ENCODE results near the gene NARF. TPM values are rescaled to one million over a fixed set of nuclear protein-coding genes. Genes with fewer than 3 reads are reported as not detected.

Gene NARF
- total RNA-seq, 1 donor from 2014 or later, result 64.4 TPM

DNA sequence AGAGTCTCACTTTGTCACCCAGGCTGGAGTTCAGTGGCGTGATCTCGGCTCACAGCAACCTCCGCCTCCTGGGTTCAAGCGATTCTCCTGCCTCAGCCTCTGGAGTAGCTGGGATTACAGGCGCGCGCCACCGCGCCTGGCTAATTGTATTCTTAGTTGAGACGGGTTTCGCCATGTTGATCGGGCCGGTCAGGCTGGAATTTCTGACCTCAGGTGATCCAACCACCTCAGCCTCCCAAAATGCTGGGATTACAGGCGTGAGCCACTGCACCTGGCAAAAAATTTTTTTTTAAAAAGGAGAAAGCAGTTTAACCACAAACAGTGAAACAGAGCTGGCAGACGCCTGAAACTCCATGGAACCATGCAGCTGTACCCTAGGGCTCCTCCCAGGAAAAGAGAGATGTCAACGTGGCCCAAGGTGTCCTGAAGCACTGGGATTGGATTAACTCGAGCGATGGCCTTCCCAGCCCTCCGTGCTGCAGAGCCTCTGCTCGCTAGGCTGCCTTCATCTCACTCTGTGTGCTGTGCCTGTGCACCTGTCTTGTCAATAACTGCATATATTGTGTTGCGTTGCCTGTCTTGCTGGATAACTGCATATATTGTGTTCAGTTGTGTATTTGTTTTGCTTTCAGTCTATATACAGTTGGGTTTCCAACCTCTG, 31.4 kb downstream of the NARF start:
- TF ChIP-seq, protein P1, sequence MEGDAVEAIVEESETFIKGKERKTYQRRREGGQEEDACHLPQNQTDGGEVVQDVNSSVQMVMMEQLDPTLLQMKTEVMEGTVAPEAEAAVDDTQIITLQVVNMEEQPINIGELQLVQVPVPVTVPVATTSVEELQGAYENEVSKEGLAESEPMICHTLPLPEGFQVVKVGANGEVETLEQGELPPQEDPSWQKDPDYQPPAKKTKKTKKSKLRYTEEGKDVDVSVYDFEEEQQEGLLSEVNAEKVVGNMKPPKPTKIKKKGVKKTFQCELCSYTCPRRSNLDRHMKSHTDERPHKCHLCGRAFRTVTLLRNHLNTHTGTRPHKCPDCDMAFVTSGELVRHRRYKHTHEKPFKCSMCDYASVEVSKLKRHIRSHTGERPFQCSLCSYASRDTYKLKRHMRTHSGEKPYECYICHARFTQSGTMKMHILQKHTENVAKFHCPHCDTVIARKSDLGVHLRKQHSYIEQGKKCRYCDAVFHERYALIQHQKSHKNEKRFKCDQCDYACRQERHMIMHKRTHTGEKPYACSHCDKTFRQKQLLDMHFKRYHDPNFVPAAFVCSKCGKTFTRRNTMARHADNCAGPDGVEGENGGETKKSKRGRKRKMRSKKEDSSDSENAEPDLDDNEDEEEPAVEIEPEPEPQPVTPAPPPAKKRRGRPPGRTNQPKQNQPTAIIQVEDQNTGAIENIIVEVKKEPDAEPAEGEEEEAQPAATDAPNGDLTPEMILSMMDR (conservative IDR thresholded peaks at IDR 0.05; ENCODE audit: low read depth, low read length), result no peak
- DNase-seq (ENCODE audit: low read depth), result no peak

DNA sequence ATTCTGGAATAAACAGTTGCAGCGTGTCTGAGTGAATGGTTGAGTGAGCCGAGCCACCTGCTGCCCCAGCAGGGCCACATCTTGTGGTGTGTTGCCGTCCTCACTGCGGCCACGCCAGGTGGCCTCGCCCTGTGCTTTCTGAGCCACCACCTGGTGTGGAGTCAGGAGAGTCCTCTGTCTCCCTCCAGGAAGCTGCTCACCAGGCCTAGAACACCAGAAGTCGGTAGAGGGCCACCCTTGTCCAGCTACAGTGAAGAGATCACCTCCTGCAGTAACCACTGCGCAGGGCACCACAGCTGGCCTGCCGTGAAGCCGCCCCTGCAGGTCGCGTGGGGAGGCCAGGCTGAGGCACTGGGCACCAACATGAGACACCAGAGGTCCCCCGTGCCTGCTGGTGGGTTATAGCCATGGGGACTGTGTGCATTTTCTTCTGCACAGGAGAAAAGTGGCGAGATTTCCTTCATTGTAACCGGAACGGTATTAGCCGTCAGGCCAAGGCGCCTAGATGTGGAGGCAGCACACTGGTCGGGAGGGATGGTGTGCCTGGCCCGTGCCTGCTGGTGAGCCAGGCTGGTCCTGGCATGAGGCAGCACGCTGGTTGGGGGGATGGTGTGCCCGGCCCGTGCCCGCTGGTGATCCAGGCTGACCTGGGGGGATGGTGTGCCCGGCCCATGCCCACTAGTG, 32.1 kb downstream of the NARF start:
- TF ChIP-seq, protein P1 (conservative IDR thresholded peaks at IDR 0.05; ENCODE audit: low read depth, low read length), result no peak
- H3K4me3 ChIP-seq (ENCODE audit: low read depth, low read length), result no peak overlapping the region
- DNase-seq (ENCODE audit: low read depth), result no peak

More for the DNA sequence above, 31.4 kb downstream of the NARF start:
- H3K4me3 ChIP-seq (ENCODE audit: low read depth, low read length), result no peak overlapping the region

DNA sequence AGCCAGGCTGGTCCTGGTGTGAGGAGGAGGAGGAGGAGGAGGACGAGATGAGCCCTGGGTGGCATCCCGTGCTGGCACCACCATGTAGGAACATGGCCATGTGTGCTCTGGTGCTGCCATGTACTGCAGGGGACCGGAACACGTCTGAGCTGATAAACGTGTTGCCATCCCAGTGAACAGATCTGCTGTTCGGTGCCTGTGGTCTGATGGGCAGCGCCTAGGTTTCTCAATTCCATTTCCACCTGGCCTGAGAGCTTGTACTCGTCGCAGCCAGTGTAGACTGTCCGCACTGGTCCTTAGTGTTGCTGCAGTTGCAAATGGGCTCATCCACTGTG, 32.6 kb downstream of the NARF start:
- no peak for DNase-seq (ENCODE audit: low read depth)
- TF ChIP-seq, protein P1 (conservative IDR thresholded peaks at IDR 0.05; ENCODE audit: low read depth, low read length), result no peak
- H3K4me3 ChIP-seq (ENCODE audit: low read depth, low read length), result no peak overlapping the region

DNA sequence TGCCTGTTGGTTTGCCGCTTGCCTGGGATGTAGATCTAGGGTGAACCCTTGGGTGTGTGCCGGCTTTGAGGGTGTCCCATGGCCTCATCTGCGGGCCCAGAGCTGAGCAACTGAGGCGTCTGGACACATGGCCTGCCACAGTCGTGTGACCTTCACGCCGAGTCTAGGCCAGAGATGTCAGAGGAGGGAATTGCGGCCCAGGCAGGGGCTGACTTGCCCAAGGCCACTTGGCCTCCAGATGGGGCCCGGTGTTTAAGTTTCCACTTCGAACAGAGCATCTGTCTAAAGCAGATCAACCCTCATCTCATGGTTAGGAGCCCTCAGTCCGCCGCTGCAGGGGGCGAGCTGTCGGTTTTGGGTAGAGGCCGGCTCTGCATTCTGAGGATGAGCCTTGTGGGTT, 33.0 kb downstream of the NARF start:
- no peak for DNase-seq (ENCODE audit: low read depth)
- TF ChIP-seq, protein P1 (conservative IDR thresholded peaks at IDR 0.05; ENCODE audit: low read depth, low read length), result no peak
- H3K4me3 ChIP-seq (ENCODE audit: low read depth, low read length), result no peak overlapping the region

GRCh38 chr17:82492643-82493225, 34.2 kb downstream of the NARF start:
- H3K4me3 ChIP-seq (ENCODE audit: low read depth, low read length), result no peak overlapping the region
- DNase-seq (ENCODE audit: low read depth), result no peak

DNA sequence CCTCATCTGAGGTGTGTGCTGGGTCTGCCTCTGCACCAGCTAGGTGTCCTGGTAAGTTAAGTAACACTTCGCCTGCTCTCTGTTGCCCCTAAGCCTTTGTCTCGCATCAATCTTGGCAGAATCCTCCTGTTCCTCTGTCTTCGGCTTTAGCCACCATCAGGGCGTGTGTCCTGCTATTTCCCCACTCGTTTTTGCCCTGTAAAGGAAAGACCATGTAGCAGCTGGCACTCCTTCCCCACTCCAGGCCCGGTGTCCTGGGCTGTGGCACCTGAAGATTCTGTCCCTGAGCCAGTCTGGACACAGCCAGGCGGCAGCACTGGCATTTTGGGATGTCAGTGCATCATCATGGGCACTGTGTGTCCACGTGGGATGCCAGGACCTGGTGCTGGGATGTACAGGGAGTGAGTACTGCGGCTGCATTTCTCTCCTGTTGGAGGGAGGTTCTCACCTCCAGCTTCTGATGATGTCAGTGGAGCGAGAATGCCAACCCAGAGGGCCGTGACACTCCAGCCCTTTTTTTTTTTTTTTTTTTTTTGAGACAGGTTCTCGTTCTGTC, 34.8 kb downstream of the NARF start:
- TF ChIP-seq, protein P1 (conservative IDR thresholded peaks at IDR 0.05; ENCODE audit: low read depth, low read length), result no peak
- no peak for DNase-seq (ENCODE audit: low read depth)
- no peak overlapping the region for H3K4me3 ChIP-seq (ENCODE audit: low read depth, low read length)

More at GRCh38 chr17:82492643-82493225, 34.2 kb downstream of the NARF start:
- TF ChIP-seq, protein P1 (conservative IDR thresholded peaks at IDR 0.05; ENCODE audit: low read depth, low read length), result no peak
